Heart left ventricle (tissue), 13 donors: ENCODE results near the gene GIGYF1.

Source experiments
- CTCF ChIP-seq, 12 donors: fragments of 200-600 bp; sonication (generic) in 4 of 12; IDR thresholded peaks; one replicate each; pipeline versions ENCODE4 v1.5.0 to v1.8.0; 2018 to 2022; ENCODE audit warnings: antibody characterized with exemption in 12 of 12, mild to moderate bottlenecking in 5 of 12
- POLR2A ChIP-seq, 2 donors: fragments of 450-650 bp; IDR thresholded peaks; one replicate each; pipeline ENCODE4 v1.6.1; 2017; ENCODE audit warnings: antibody characterized with exemption in 2 of 2, mild to moderate bottlenecking in 2 of 2, moderate library complexity in 2 of 2
- donor health status: ischemic (EF 13 %, LVEDD 7.1; RV severe dilation, severe dysfunction).
- donor health status: DM: no; HTN: yes; CAD: no.
- donor health status: DM: no; HTN: no; CAD: no.
- donor health status: ischemic (EF 25% LVEDD 6.9; RV normal size, moderate dysfunction).
- donor health status: ischemic (EF 25% LVEDD 5.7; RV mildly dilated, moderate dysfunction).
- donor health status: ischemic (EF 35%, LVEDD 5.7; RV mildly dilated, moderate dysfunction).
- donor health status: nonischemic (EF 11% LVEDD 7.7; RV severe dilation, severe dysfunction).
- donor health status: DM: yes; HTN: yes; CAD: no.
- donor health status: PGD.
- donor health status: ischemic (EF 29% LVEDD 5.4; RV normal size, mild dysfunction).
- donor health status: nonischemic (EF 23%, LVEDD 6.1; RV moderate dilation, normal function).

GRCh38 chr7:100679129-100679926, 14.7 kb downstream of the GIGYF1 start:
- TF ChIP-seq CTCF (IDR thresholded peaks at IDR 0.05) (no peak), POLR2A (IDR thresholded peaks at IDR 0.05) (no peak)
